Stimulated activated CD4-positive, alpha-beta T cell treated with anti-CD3 and anti-CD28 coated beads, Interleukin-1b, Interleukin-23, amount 100 ng/mL, for 4 hours (primary cell): ENCODE results near the gene TMEM219.

Source experiments
- DNase-seq, 2 donors: peaks; one replicate each; pipeline ENCODE4 v3.0.0-alpha.2; 2020; ENCODE audit warnings: low read depth in 2 of 2

TMEM219 gene

GRCh38 chr16:29982560-29983419 lies 20.9 kb downstream of the TMEM219 start:
- no peak for DNase-seq

- DNase-seq, result no peak
Observed at GRCh38 chr16:29983420-29984136, 21.7 kb downstream of the TMEM219 start.

GRCh38 chr16:29984137-29984763 lies 22.4 kb downstream of the TMEM219 start:
- no peak for DNase-seq

- no peak for DNase-seq
Observed at GRCh38 chr16:29984764-29985147, 22.9 kb downstream of the TMEM219 start.

GRCh38 chr16:29985271-29985811 lies 23.5 kb downstream of the TMEM219 start:
- DNase-seq, result no peak

GRCh38 chr16:29986231-29986630 lies 24.4 kb downstream of the TMEM219 start:
- no peak for DNase-seq

GRCh38 chr16:29986931-29987330 lies 25.1 kb downstream of the TMEM219 start:
- DNase-seq, result no peak

- DNase-seq, result no peak
Observed at GRCh38 chr16:29987371-29988085, 25.6 kb downstream of the TMEM219 start.

- no peak for DNase-seq
Observed at GRCh38 chr16:29988346-29989075, 26.6 kb downstream of the TMEM219 start.

GRCh38 chr16:29989111-29989858 lies 27.4 kb downstream of the TMEM219 start:
- no peak for DNase-seq

- DNase-seq, result no peak
Observed at GRCh38 chr16:29990034-29990433, 28.2 kb downstream of the TMEM219 start.

- no peak for DNase-seq
Observed at GRCh38 chr16:29990883-29991570, 29.1 kb downstream of the TMEM219 start.

GRCh38 chr16:29991571-29991904 lies 29.7 kb downstream of the TMEM219 start:
- no peak for DNase-seq

GRCh38 chr16:29992344-29992967 lies 30.6 kb downstream of the TMEM219 start:
- no peak for DNase-seq

- DNase-seq, result no peak
Observed at GRCh38 chr16:29993191-29993902, 31.5 kb downstream of the TMEM219 start.

- no peak for DNase-seq
Observed at GRCh38 chr16:29993903-29994599, 32.2 kb downstream of the TMEM219 start.

- DNase-seq, result peak; percentile 49 to 72
Observed at GRCh38 chr16:29994600-29995323, 32.9 kb downstream of the TMEM219 start.
